DMS153 (cell line): ENCODE data around the gene PRKACA.

ENCODE experiments used
- DNase-seq: peaks from one replicate; lab custom pipeline; 2025; lab: John Stamatoyannopoulos, UW

PRKACA gene

DNA sequence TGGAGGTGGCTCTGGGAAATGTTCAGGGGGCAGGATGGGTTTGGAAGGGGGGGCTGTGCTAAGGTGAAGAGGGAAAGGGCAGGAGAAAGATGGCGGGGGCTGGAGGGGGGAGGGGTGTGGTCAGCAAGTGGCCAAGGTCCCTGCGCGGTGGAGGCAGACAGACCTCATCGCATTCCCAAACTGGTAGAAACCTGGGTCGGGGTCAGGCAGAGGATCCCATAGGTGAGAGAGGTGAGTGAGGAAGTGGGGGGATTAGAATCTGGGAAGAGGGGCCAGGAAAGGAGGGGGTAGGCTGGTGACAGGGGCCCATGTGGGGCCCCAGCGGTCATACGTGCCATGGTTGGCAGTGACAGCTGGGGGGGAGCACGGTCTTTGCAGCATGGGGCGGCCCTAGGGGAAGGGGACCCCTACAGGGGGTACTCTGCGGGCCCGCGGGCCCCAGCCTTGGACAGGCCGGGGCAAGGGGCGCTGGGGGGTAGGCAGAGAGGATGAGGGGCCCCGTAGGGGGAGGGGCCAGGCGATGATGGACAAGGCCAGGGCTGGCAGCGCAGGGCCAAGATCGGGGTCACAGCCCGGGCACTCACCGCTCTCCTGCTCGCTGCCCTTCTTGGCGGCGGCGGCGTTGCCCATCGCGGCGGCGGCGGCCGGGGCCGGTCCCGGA, 514 bp downstream of the PRKACA start:
- DNase-seq = no peak

GRCh38 chr19:14116525-14116917, 1.0 kb downstream of the PRKACA start:
- no peak for DNase-seq

DNA sequence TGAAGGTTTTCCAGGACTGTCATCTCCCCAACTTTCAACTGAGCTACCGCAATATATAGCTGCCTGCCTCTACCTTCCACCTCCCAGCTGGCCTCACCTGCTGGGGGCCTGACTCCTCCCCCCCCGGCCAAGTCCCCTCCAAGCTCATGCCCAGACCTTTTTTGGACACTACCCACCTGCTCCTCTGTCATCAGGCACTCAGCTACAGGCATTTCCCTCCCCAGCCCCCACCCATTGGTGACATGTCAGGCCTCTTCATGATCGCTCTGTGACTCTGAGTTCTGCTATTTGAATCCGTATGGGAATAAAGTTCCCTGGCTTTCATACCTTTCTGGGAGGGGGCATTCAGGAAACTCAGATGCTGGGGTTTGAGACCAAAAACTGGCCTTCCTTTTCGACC, 1.8 kb downstream of the PRKACA start:
- no peak for DNase-seq

DNA sequence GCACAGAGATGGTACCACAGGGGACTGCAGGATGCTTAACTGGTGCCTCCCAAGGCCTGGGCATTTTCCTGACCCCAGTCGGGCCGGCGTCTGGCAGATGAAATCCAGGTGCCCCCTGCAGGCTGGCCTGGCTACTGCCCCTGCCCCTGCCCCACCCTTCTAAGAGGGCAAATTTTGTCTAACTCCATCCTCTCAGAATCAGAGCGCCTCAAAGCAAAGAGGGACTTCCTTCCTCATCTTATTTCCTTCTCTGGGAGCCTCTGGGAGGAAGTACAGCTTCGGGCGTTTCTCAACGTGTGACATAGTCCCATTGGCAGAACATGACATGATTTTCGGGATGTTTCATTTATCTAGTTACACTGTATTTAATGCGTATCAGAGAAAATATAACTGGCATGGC, 2.7 kb downstream of the PRKACA start:
- no peak for DNase-seq

GRCh38 chr19:14114439-14114838, 3.1 kb downstream of the PRKACA start:
- no peak for DNase-seq

GRCh38 chr19:14113762-14114414, 3.7 kb downstream of the PRKACA start:
- DNase-seq = no peak

GRCh38 chr19:14112809-14113385, 4.7 kb downstream of the PRKACA start:
- DNase-seq = no peak

DNA sequence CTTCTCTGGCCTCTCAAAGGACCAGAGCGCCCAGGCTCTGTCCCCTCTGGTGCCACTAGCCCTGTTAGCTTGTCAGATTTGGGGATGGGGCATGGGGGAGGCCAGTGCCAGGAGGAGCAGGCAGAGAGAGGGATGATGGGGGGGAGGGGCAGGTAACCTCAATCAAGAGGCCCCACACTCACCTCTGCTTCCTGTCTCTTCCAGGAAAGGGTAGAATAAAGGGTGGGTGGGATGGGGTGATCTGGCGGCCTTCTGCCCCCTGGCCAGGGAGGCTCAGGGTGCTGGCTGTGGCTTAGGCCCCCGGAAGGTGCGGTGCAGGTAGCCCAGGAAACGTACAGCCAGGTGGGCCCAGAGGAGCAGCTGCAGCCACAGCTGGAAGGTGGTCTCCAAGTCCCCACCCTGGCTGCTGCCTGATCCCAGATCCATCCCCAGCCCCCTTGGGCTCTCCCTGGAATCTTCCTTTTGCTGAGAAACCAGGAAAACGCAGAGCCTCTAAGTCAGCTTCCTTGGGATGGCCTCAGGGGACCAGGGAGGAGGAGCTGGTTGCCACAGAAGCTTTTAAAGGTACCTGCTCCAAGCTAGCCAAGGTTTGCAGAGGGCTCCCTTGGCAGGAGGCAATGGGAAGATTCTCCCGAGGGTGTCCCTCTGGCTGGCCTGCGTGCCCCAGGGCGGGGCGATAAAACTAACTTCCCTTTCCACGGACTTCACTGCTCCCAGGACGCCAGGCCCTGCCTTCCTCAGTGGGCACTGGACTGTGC, 5.3 kb downstream of the PRKACA start:
- DNase-seq = no peak

GRCh38 chr19:14111486-14111885, 6.1 kb downstream of the PRKACA start:
- DNase-seq = no peak

DNA sequence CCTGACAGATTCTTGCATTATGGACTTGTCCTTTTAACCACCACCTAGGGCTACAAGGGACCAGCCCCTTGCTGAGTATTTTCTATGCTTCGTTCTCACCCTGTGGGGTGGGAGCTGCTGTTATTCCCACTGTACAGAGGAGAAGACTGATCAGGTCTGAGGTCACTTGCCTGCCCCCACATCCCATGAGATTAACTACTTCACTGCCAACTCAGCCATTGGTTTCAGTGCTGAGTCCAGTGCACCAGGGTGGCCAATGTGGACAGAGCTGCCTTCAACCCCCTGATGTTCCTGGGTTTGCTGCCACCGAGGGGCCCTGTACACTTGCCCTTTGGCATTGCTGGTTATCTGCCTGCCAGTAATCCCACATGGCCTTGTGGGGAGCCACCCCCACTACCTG, 6.9 kb downstream of the PRKACA start:
- no peak for DNase-seq

- DNase-seq = no peak
Measured at GRCh38 chr19:14107581-14108461, 9.7 kb downstream of the PRKACA start.

- DNase-seq = no peak
Measured at GRCh38 chr19:14106840-14107239, 10.7 kb downstream of the PRKACA start.

- no peak for DNase-seq
Measured at GRCh38 chr19:14105680-14106079, 11.9 kb downstream of the PRKACA start.

- DNase-seq = no peak
Measured at GRCh38 chr19:14103310-14103709, 14.3 kb downstream of the PRKACA start.

- DNase-seq = no peak
Measured at GRCh38 chr19:14102756-14103155, 14.8 kb downstream of the PRKACA start.

DNA sequence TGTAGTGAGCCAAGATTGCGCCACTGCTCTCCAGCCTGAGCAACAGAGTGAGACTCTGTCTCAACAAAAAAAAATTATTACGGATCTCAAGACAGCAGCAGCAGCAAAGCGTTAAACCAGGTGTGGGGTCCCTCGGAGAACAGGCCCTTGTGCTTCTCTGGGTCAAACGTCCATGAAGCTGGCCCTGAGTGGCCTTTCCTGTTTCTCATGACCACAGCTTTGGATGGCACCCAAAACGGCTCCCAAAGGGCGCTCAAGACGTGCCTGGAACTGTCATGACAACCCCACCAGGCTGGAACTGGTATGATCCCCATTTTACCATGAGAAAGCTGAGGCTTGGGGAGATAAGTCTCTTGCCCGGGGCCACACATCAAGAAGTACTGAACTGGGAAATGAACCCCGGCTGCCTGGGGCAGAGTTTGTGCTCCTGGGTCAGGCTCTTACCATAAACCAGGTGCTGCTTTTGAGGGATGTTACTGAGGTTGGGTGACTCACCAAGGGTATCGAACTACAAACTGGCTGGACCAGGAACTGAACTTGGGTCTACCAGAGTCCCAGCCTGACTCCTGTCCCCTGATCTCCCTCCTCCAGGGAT, 15.4 kb downstream of the PRKACA start:
- DNase-seq = no peak

GRCh38 chr19:14101003-14101545, 16.5 kb downstream of the PRKACA start:
- DNase-seq = no peak

GRCh38 chr19:14097532-14098151, 19.9 kb downstream of the PRKACA start:
- no peak for DNase-seq

DNA sequence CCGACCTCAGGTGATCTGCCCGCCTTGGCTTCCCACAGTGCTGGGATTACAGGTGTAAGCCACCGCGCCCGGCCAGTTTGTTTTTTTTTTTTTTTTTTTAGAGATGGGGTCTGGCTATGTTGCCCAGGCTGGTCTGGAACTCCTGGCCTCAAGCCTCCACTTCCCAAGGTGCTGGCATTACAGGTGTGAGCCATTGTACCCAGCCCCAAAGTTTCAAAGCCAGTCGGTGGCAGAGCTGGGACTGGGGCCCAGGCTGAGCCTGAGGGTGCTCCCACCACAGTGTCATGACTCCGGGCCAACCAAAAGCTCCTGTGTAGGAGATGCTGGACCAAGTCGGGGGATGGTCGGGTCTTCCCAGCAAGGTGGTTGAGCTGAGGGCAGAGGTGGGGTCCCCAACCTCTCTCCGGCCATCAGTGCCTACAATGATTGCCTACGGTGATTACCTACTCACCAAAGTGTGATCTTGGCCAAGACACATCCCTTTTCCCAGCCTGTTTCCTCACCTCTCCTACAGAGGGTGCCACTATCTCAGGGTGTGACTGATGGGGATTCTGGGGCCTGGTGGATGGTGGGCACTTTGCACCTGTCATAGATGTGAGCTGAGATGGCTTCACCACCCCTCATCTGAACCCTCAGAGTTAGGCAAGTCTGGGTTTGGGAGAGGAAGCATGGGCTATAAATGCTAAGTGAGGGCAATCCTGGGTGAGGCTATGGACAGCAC, 21.1 kb downstream of the PRKACA start:
- DNase-seq = no peak

DNA sequence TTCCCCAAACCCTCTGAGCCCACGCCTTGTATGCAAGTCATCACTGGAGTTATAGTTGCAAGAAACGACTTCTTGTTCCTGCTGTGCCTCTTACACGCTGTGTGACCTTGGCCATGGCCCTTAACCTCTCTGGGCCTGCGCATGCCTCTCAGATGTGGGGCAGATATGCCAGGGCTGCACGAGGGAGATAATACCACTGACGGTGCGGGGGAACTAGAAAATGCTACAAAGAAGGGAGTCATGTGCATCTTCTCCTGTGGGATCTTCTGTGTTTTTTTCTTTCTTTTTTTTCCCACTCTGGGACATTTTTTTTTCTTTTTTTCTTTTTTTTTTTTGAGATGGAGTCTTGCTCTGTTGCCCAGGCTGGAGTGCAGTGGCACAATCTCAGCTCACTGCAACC, 22.7 kb downstream of the PRKACA start:
- no peak for DNase-seq
